HT-29 (cell line): ENCODE results near the gene RAB40A. TPM values are rescaled to one million over a fixed set of nuclear protein-coding genes. Genes with fewer than 3 reads are reported as not detected.
"Not testable (repeated sequence)": the region's sequence is repeated elsewhere in the genome, so short reads cannot be mapped to it uniquely, and the experiment has no call there.

Source experiments
- DNase-seq: peaks from one replicate; pipeline ENCODE4 v3.0.0-alpha.2; 2015; ENCODE audit warnings: low spot score
- total RNA-seq: library from RNA; depleted of rRNA; stranded (reverse); fragments of >200 nt; shearing (Covaris generic); gene quantifications from 2 replicates; pipeline ENCODE4 v1.2.3, GENCODE V29; 2014

RAB40A gene
- total RNA-seq, 1 experiment from 2014 or later = not detected

DNA sequence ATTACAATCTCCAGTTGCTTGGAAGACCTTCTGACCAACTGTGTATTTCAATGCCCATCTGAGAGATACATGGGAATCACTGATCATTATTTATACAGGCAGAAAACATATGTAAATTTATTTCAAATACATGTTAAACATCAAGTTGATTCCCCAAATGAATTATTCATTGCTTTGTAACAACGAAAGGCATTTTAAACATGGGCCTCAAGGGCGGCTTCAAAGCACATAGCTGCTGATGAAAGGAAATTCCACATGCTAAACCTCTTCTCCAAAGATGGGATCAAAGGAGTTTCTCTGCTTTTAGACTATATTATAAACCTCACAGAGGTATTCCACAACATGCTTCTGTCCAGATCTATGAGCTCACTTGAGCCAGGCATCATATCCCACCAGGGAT is 4.3 kb upstream of the RAB40A start:
- no peak for DNase-seq

DNA sequence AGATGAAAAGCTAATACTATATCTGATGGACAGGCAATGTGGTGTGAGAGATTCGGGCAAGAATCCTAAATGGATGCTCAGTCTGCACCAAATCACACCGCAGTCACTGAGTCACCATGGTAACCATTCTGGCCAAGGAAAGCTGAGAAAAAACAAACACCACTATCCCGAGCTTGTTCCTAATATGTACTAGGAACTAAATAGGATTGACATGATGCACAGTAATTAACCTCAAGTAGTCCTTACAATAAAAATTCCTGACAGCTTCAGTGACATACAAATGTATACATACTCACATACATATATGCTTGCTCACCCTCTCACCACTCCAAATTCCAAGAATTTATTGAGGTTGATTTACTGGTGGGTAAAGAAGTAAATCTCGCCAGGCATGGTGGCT is 1.1 kb upstream of the RAB40A start:
- no peak for DNase-seq

DNA sequence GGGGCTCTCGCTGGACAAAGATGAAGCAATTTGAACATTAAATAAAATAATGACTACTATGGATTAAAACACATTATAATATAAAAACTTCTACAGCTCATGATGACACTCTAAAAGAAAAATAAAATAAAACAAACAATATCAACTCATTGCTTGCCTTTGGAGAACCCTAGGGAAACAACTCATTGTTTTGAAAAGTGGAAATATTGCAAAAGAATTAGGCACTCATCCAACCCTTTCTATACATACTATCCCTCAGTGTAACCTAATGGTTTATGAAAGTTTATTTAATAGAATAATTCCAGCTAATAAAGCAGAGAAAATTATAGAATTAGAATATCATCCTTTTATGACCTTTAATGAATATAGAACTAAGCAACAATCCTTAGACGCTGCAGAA is 718 bp downstream of the RAB40A start:
- DNase-seq = no peak

- no peak for DNase-seq
Measured at GRCh38 chrX:103517246-103517645, 2.0 kb downstream of the RAB40A start.

- DNase-seq = no peak
Measured at GRCh38 chrX:103513476-103514108, 5.7 kb downstream of the RAB40A start.

- no peak for DNase-seq
Measured at GRCh38 chrX:103513067-103513466, 6.2 kb downstream of the RAB40A start.

GRCh38 chrX:103510031-103510430 is 9.3 kb downstream of the RAB40A start:
- DNase-seq = no peak

DNA sequence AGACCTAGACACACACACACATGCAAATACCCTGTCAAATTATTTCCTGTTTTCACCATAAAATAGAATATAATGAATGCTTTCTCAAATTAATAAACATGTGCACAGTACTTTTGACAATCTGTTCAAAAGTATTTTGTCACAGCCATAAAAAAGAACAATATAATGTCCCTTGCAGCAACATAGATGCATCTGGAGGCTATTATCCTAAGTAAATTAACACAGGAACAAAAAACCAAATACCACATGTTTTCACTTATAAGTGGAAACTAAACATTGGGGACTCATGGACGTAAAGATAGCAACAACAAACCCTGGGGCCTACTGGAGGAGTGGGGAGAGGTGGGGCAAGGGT is 15.5 kb downstream of the RAB40A start:
- DNase-seq = no peak

DNA sequence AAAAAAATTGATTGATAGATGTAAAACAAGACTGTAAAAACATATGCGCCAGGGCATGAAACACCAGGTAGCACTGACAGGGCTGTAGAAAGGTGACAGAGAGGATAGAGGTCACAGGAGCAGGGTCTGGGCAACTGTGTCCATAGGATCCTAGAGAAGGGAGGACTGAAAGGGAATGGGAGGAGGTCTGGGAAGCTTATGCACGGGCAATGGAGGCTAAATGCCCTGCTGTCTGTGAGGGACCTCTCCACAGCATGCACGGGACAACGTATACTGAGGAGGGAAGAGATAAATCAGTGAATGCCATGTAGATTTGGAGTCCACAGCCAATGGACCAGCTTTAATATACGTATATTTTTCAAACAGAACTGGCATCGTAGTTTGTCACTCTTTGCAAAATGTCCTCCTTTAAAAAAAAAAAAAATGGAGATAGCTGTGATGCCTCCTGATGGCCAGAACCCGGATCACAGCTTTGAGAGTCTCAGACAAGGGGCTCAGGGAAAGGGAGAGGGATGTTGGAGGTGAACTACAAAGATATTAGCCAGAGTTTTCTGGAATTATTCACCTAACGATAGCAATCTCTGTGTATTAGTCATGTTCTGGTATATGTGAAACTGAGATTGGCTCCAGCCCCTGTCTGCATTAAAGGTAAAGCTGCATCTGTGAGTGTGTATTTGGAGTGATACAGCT is 16.0 kb downstream of the RAB40A start:
- DNase-seq = no peak

GRCh38 chrX:103498786-103499185 is 20.5 kb downstream of the RAB40A start:
- DNase-seq = no peak

- no peak for DNase-seq
Measured at GRCh38 chrX:103495786-103496185, 23.5 kb downstream of the RAB40A start.

DNA sequence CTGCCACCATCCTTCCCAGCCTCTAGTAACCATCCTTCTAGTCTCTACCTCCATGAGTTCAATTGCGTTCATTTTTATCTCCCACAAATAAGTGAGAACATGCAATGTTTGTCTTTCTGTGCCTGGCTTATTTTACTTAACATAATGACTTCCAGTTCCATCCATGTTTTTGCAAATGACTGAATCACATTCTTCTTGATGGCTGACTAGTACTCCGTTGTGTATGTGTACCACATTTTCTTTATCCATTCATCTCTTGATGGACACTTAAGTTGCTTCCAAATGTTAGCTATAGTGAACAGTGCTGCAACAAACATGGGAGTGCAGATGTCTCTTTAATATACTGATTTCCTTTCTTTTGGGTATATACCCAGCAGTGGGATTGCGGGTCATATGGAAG is 25.7 kb downstream of the RAB40A start:
- not testable (repeated sequence) for DNase-seq

GRCh38 chrX:103489733-103490132 is 29.6 kb downstream of the RAB40A start:
- peak; percentile 41 for DNase-seq

DNA sequence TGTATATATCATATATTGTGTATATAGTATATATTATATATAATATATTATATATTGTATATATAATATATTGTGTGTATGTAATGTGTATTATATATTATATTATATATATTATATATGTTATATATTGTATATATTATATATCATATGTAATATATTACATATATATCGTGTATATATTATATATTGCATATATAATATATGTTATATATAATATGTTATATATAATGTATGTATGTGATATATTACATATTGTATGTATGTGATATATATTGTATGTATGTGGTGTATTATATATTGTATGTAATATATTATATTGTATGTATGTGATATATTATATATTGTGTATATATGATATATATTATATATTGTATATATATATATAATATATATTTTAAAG is 30.5 kb downstream of the RAB40A start:
- DNase-seq = no peak

- DNase-seq = peak; percentile 18
Measured at GRCh38 chrX:103488332-103488731, 31.0 kb downstream of the RAB40A start.

GRCh38 chrX:103483720-103484119 is 35.6 kb downstream of the RAB40A start:
- DNase-seq = no peak

GRCh38 chrX:103480526-103480925 is 38.8 kb downstream of the RAB40A start:
- no peak for DNase-seq

- no peak for DNase-seq
Measured at GRCh38 chrX:103477496-103477895, 41.8 kb downstream of the RAB40A start.

- no peak for DNase-seq
Measured at GRCh38 chrX:103475381-103475780, 43.9 kb downstream of the RAB40A start.

DNA sequence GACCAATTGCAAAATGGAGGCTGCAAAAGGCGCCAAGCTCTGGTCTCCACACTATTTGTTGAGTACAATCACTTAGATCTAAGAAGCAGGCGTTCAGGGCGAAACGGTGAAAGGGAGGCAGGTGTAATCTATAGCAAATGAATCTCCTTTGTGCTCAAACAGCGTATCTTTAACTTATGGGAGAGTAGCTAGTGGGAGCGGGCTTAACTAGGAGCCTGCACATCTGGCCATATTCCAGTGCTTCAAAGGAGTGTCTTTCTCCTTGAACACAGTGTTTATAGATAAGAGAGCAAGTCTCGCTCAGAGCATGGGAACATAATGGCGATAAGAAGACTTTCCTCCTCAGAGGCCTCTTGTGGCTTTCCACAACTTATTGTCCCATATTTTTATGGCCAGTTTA is 49.3 kb downstream of the RAB40A start:
- DNase-seq = not testable (repeated sequence)

DNA sequence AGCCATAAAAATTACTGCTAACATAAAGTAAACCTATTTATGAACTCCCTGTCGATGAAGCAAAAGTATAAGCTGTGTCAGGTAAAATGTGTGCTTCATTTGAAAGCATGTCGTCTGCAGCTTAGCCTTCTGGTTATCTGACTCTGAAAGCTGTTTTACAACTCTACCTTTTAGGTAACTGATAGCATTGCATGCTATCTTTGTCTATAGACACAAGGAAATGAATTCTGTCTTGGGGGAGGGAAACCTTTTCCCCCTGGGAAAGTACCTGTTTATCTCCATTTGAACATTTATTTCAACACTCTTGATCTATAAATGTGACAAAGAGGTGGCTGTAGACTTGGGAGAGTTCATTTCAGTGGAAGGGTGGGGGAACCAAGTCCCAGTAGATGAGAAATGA is 51.4 kb downstream of the RAB40A start:
- DNase-seq = no peak

DNA sequence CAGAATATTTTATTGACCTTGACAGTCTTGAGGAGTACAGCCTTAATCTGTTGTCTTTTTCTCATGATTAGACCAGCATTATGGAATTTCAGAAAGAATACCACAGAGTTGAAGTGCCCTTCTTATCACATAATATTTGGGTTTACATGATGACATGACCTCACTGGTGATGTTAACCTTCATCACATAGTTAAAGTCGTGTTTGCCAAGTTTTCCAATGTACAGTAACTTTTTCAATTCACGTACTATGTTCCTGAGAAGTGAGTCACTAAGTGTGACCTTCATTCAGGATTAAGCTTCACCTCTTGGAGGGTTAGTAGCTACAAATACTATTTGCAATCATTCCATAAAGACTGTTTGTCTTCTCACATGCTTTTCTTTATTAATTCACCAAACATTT is 52.1 kb downstream of the RAB40A start:
- no peak for DNase-seq

DNA sequence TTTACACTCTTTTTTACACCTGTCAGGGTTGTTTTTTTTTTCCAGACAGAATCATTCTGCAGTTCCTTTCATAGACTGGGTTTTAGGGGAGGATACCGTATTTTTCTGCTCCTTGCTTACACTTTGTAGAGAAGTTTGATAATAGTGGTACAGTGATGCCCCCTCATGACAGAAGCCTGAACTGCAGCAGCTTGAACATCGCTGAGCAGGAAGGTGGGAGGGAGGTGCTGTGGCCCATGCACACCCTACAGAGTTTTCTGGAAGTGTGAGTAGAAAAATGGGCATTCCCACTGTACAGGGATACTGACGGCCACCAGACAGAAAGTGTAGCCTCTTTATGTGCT is 54.5 kb downstream of the RAB40A start:
- peak; percentile 87 for DNase-seq
